Endodermal cell (in vitro differentiated cells): ENCODE results near the gene CHMP5. TPM values are rescaled to one million over a fixed set of nuclear protein-coding genes. Genes with fewer than 3 reads are reported as not detected.
"Not testable (repeated sequence)": the region's sequence is repeated elsewhere in the genome, so short reads cannot be mapped to it uniquely, and the experiment has no call there.

Experiments used
- DNase-seq: peaks from one replicate; pipeline ENCODE4 v3.0.0-alpha.2; 2017
- H3K27ac ChIP-seq: 2 replicates; pipeline ENCODE4 v1.5.1; 2013; ENCODE audit warnings: mild to moderate bottlenecking, low read depth, low read length, moderate library complexity
- H3K27me3 ChIP-seq: 2 replicates; pipeline ENCODE4 v1.6.1; 2013; ENCODE audit warnings: mild to moderate bottlenecking, low read length, moderate library complexity; ENCODE audit not compliant: insufficient read depth, control insufficient read depth, poor library complexity, severe bottlenecking
- H3K36me3 ChIP-seq: 2 replicates; pipeline ENCODE4 v1.7.0; 2013; ENCODE audit warnings: mild to moderate bottlenecking, low read length, moderate library complexity; ENCODE audit not compliant: control insufficient read depth, insufficient read depth
- H3K4me1 ChIP-seq: one replicate; pipeline ENCODE4 v1.7.0; 2013; ENCODE audit warnings: low read length; ENCODE audit not compliant: control insufficient read depth, insufficient read depth
- H3K4me3 ChIP-seq: 2 replicates; pipeline ENCODE4 v1.5.1; 2013; ENCODE audit warnings: mild to moderate bottlenecking, low read length, moderate library complexity
- H3K9ac ChIP-seq: 2 replicates; pipeline ENCODE4 v1.6.1; 2013; ENCODE audit warnings: mild to moderate bottlenecking, low read length, moderate library complexity; ENCODE audit not compliant: poor library complexity, severe bottlenecking; ENCODE audit errors: extremely low read depth
- H3K9me3 ChIP-seq: 2 replicates; pipeline ENCODE4 v1.6.1; 2013; ENCODE audit warnings: mild to moderate bottlenecking, low read length, moderate library complexity; ENCODE audit not compliant: control insufficient read depth
- H3K27ac Mint-ChIP-seq: 2 replicates; pipeline ENCODE4 v1.8.0; 2020; ENCODE audit warnings: mixed read lengths
- H3K27me3 Mint-ChIP-seq: 2 replicates; pipeline ENCODE4 v1.8.0; 2021; ENCODE audit warnings: mild to moderate bottlenecking, mixed read lengths; ENCODE audit not compliant: insufficient read depth
- H3K36me3 Mint-ChIP-seq: 2 replicates; pipeline ENCODE4 v1.8.0; 2020; ENCODE audit warnings: low read depth, mixed read lengths
- H3K4me1 Mint-ChIP-seq: 2 replicates; pipeline ENCODE4 v1.8.0; 2020; ENCODE audit warnings: mixed read lengths
- H3K4me3 Mint-ChIP-seq: 2 replicates; pipeline ENCODE4 v1.8.0; 2020; ENCODE audit warnings: mild to moderate bottlenecking, moderate library complexity, mixed read lengths
- H3K9me3 Mint-ChIP-seq: 2 replicates; pipeline ENCODE4 v1.8.0; 2020; ENCODE audit warnings: mild to moderate bottlenecking, mixed read lengths
- CTCF ChIP-seq: fragments of 200-600 bp; sonication (generic); conservative IDR thresholded peaks from 2 replicates; pipeline ENCODE4 v1.5.0; 2021; ENCODE audit warnings: antibody characterized with exemption, mild to moderate bottlenecking
- WGBS, 2 experiments: methylation state at CpG; one replicate each; pipeline versions ENCODE4 v1.1.5 to v1.1.7; 2013; ENCODE audit warnings: missing lambda C conversion rate in 2 of 2, mixed read lengths in 1 of 2; ENCODE audit not compliant: insufficient coverage in 1 of 2, insufficient read length in 1 of 2; 5-methylcytosine and 5-hydroxymethylcytosine counted together
- total RNA-seq, 2 donors: library from RNA; stranded (reverse); fragmentation: NEBNext Ultra II Directional in 1 of 2; extraction: Animal tissue kit (Norgen Biotek cat#: 25700) in 1 of 2; gene quantifications; 2 replicates in 1 of 2; 3 replicates in 1 of 2; pipeline ENCODE4 v1.2.1, GENCODE V29; 2021

Gene CHMP5
- total RNA-seq, 2 donors from 2014 or later: 62.9 to 80.2 TPM

- Mint-ChIP-seq H3K27ac (no peak overlapping the region), H3K36me3 (peaks cover 68% of the 10 kb centered on the region), H3K27me3 (no peaks in the 10 kb centered on the region), H3K4me3 (no peak overlapping the region), H3K4me1 (no peaks in the 10 kb centered on the region), H3K9me3 (no peaks in the 10 kb centered on the region)
- Histone ChIP-seq H3K27ac (no peak overlapping the region), H3K4me1 (no peaks in the 10 kb centered on the region), H3K4me3 (no peak overlapping the region), H3K27me3 (no peaks in the 10 kb centered on the region), H3K9me3 (no peaks in the 10 kb centered on the region), H3K36me3 (peaks cover 93% of the 10 kb centered on the region), H3K9ac (no peak overlapping the region)
- no peak for TF ChIP-seq CTCF
- WGBS, 2 experiments: 88 to 89% methylated on average over 2 of the region's 2 CpGs
- DNase-seq: no peak
These were observed 47.1 kb downstream of the CHMP5 start for GRCh38 chr9:33311953-33312352.

- Mint-ChIP-seq H3K9me3 (no peaks in the 10 kb centered on the region), H3K27me3 (no peaks in the 10 kb centered on the region), H3K4me1 (no peaks in the 10 kb centered on the region), H3K27ac (no peak overlapping the region), H3K4me3 (no peak overlapping the region), H3K36me3 (peaks cover 67% of the 10 kb centered on the region)
- no peaks in the 10 kb centered on the region for H3K27me3 ChIP-seq
- TF ChIP-seq CTCF: no peak
- 90 to 94% methylated on average over 3 to 5 of the region's 5 CpGs for WGBS, 2 experiments
- H3K4me1 ChIP-seq: no peaks in the 10 kb centered on the region
- H3K27ac ChIP-seq: no peak overlapping the region
- no peak overlapping the region for H3K9ac ChIP-seq
- peaks cover 92% of the 10 kb centered on the region for H3K36me3 ChIP-seq
- H3K9me3 ChIP-seq: no peaks in the 10 kb centered on the region
- DNase-seq: no peak
- no peak overlapping the region for H3K4me3 ChIP-seq
These were observed 50.5 kb downstream of the CHMP5 start for GRCh38 chr9:33315371-33315770.

- H3K27me3 ChIP-seq, H3K4me1 ChIP-seq, DNase-seq, H3K27ac ChIP-seq, H3K27ac Mint-ChIP-seq, H3K9ac ChIP-seq, H3K27me3 Mint-ChIP-seq, H3K4me3 ChIP-seq, H3K9me3 ChIP-seq, H3K4me1 Mint-ChIP-seq, H3K9me3 Mint-ChIP-seq, H3K4me3 Mint-ChIP-seq: not testable (repeated sequence)
- H3K36me3 Mint-ChIP-seq: peaks cover 68% of the 10 kb centered on the region
- H3K36me3 ChIP-seq: peaks cover 92% of the 10 kb centered on the region
- WGBS, 2 experiments: 91 to 100% methylated on average over 2 to 3 of the region's 3 CpGs
These were observed 52.3 kb downstream of the CHMP5 start for GRCh38 chr9:33317136-33317535.

GRCh38 chr9:33318225-33318624 lies 53.4 kb downstream of the CHMP5 start:
- H3K27me3 ChIP-seq: no peaks in the 10 kb centered on the region
- H3K4me1 Mint-ChIP-seq: no peaks in the 10 kb centered on the region
- no peak overlapping the region for H3K27ac ChIP-seq
- peaks cover 68% of the 10 kb centered on the region for H3K36me3 Mint-ChIP-seq
- H3K4me3 Mint-ChIP-seq: no peak overlapping the region
- H3K9ac ChIP-seq: no peak overlapping the region
- no peak overlapping the region for H3K27ac Mint-ChIP-seq
- H3K4me3 ChIP-seq: no peak overlapping the region
- no peaks in the 10 kb centered on the region for H3K27me3 Mint-ChIP-seq
- H3K36me3 ChIP-seq: peaks cover 92% of the 10 kb centered on the region
- no peaks in the 10 kb centered on the region for H3K4me1 ChIP-seq
- WGBS, 2 experiments: 98 to 100% methylated on average over 1 to 3 of the region's 3 CpGs
- H3K9me3 ChIP-seq: no peaks in the 10 kb centered on the region
- no peak for DNase-seq
- no peaks in the 10 kb centered on the region for H3K9me3 Mint-ChIP-seq
- TF ChIP-seq CTCF: no peak
